Measurements from ENCODE around the gene NACC2. TPM values are rescaled to one million over a fixed set of nuclear protein-coding genes. Genes with fewer than 3 reads are reported as not detected.

The NACC2 gene
- total RNA-seq, 1 experiment from 2014 or later: not detected

DNA sequence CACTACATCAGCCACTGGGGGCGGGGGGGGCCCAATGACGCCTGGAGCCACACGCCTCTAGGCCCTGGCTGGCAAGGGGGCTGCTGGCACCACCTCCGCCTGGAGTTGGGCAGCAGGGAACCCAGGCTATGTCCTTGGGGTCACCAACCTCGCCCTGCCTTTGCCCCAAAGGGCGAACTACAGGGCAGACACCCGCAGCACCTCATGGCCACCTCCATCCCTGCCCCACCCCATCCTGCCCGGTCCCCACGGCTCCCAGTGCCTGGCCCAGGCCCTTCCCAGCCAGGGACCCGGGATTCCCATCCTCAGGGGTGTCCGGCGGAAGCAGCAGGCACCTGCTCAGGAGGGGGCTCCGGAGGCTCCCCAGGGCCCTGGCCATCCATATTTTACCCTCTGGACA lies 37.0 kb downstream of the NACC2 start:
- Histone ChIP-seq H3K9me3 (ENCODE audit: low read length) (no peaks in the 10 kb centered on the region), H3K36me3 (ENCODE audit: insufficient read depth, low read length) (no peaks in the 10 kb centered on the region), H3K9ac (ENCODE audit: low read length) (peak overlapping the region; percentile 26), H3K4me2 (ENCODE audit: low read depth, low read length, poor library complexity, severe bottlenecking) (peak overlapping the region; percentile 69), H3K79me2 (ENCODE audit: low read length) (no peaks in the 10 kb centered on the region), H2AFZ (ENCODE audit: low read length) (no peak overlapping the region), H4K20me1 (ENCODE audit: insufficient read depth, low read depth, low read length) (peaks cover 14% of the 10 kb centered on the region; the same call in 1 of the 2 replicates), H3K27ac (ENCODE audit: low read length) (no peak overlapping the region), H3K4me1 (ENCODE audit: low read length) (peaks cover 37% of the 10 kb centered on the region), H3K9me2 (replicated peaks; ENCODE audit: insufficient read depth, low read length) (no peaks in the 10 kb centered on the region), H3K4me3 (ENCODE audit: low read length) (peak overlapping the region; percentile 45; the same call in 1 of the 2 replicates), H3K27me3 (ENCODE audit: low read length) (peaks cover 6% of the 10 kb centered on the region; the same call in 1 of the 2 replicates)
- DNase-seq: no peak

DNA sequence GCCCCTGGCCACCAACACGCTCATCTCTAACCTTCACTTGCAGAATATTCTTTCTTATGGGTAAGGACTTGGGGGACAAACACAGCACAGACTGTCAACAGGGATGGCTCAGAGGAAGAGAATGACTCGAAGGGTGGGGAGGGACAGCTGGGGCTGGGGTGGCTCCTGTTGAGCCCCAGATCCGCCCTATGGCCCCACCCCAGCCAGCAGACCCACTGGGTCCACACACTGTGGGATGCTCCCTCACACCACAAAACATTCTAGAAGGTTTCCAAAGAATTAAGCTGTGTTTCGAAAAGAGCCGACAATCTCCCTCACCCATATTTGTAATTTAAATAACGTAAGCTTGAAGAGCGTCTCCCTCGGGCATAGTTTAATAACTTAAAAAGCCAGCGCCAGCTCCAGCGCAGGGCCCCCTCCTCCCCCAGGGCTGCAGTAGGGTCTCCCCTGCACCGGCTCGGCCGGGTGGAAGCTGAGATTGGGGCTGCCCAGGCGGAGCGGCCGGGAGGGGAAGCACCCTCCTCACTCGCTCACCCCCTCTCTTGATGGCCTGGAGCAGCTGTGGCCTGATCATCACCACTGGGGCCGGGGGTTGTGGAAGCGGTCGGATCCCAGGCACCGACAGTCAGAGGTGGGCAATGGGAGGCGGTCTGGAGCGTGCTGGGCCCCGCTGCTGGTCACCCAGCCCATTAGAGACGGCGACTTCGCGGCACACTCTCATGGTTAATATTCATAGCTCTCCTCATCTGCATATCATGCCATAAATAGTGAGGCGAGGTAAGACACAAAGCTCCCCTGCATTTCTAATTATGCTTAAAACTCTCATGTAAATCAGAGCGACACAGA lies 37.6 kb downstream of the NACC2 start:
- no peak overlapping the region for H2AFZ ChIP-seq (ENCODE audit: low read length)
- DNase-seq: peak; percentile 81
- H3K9me2 ChIP-seq (replicated peaks; ENCODE audit: insufficient read depth, low read length): no peaks in the 10 kb centered on the region
- H3K4me1 ChIP-seq (ENCODE audit: low read length): peaks cover 37% of the 10 kb centered on the region
- peaks cover 14% of the 10 kb centered on the region; the same call in 1 of the 2 replicates for H4K20me1 ChIP-seq (ENCODE audit: insufficient read depth, low read depth, low read length)
- no peaks in the 10 kb centered on the region for H3K79me2 ChIP-seq (ENCODE audit: low read length)
- H3K9ac ChIP-seq (ENCODE audit: low read length): peak overlapping the region; percentile 26
- no peaks in the 10 kb centered on the region for H3K9me3 ChIP-seq (ENCODE audit: low read length)
- H3K27ac ChIP-seq (ENCODE audit: low read length): no peak overlapping the region
- H3K4me2 ChIP-seq (ENCODE audit: low read depth, low read length, poor library complexity, severe bottlenecking): peak overlapping the region; percentile 69
- H3K36me3 ChIP-seq (ENCODE audit: insufficient read depth, low read length): no peaks in the 10 kb centered on the region
- peak overlapping the region; percentile 45; the same call in 1 of the 2 replicates for H3K4me3 ChIP-seq (ENCODE audit: low read length)
- H3K27me3 ChIP-seq (ENCODE audit: low read length): peaks cover 6% of the 10 kb centered on the region; the same call in 1 of the 2 replicates

DNA sequence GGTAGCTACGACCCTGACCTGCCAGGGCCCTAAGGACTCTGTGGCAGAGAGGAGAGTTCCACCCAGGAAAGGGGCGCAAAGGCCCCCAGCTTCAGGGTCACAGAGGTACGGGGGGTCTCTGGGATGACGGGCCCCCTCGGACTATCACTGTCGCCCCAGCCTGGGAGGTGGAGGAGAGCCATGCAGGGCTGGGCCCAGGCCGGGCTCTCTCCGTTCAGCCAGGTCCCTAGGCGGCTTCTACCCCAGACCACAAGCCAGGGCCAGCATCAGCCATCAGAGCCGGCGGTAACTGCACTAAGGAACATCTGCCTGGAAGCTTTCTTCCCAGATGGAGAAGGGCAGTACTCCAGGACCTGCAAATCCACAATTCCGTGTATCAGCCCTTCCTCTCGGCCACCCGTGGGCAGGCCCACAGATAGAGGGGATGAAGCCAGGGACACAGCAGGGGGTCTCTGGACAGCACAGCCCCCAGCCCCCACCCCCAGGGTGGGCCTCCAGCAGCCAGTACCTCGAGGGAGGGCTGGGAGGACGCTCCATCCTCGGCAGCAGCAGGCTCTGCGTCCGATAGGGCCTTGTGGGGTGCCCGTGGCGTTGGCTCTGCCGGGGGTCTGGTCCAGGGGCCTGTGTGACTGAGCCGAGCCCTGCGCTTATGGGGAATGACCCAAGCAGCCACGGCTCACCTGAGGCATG lies 38.4 kb downstream of the NACC2 start:
- Histone ChIP-seq H3K4me1 (ENCODE audit: low read length) (peaks cover 37% of the 10 kb centered on the region), H2AFZ (ENCODE audit: low read length) (no peak overlapping the region), H4K20me1 (ENCODE audit: insufficient read depth, low read depth, low read length) (peaks cover 14% of the 10 kb centered on the region; the same call in 1 of the 2 replicates), H3K9me2 (replicated peaks; ENCODE audit: insufficient read depth, low read length) (no peaks in the 10 kb centered on the region), H3K4me3 (ENCODE audit: low read length) (peak overlapping the region; percentile 45; the same call in 1 of the 2 replicates), H3K9ac (ENCODE audit: low read length) (no peak overlapping the region), H3K27me3 (ENCODE audit: low read length) (peaks cover 6% of the 10 kb centered on the region; the same call in 1 of the 2 replicates), H3K9me3 (ENCODE audit: low read length) (no peaks in the 10 kb centered on the region), H3K36me3 (ENCODE audit: insufficient read depth, low read length) (no peaks in the 10 kb centered on the region), H3K79me2 (ENCODE audit: low read length) (no peaks in the 10 kb centered on the region), H3K4me2 (ENCODE audit: low read depth, low read length, poor library complexity, severe bottlenecking) (peak overlapping the region; percentile 69), H3K27ac (ENCODE audit: low read length) (no peak overlapping the region)
- DNase-seq: no peak

DNA sequence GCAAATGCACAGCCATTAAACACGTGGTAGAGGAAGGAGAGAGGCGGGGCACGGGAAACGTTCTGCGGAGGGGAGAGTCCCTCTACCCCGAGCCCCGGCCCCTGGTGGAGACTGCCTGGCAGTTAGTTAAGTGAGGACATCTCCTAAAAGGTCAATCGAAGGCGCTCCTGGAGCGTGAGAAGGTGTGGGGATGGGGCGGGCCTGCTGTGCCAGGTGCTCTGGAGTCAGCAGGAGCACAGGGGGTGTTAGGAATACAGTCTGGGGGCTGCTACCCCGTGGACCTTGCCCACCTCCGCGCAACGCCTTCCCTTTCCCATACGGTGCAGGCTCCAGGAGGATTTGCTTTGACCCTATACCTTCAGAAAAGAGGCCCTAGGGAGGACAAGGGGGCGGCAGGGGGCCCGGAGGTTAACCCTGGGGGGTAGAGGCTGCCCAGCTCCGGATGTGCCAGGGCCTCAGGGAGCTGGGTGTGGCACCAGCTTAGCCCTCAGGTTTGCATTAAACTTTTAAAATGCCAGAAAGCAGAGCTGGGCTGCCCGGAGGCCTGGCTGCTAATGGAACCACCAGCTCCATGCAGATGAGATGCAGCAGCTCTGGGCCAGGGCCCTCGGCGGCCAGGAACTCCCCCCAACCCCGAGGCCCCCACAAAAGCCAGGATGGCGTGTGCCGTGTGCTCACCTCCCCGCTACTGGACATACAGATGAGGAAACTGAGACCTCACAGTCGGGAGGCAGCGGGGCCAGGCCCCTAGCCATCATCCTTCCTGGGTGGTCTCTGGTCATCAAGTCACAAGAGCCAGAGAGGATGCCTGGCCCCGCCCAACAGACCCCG lies 39.2 kb downstream of the NACC2 start:
- H3K4me3 ChIP-seq (ENCODE audit: low read length): no peak overlapping the region
- H2AFZ ChIP-seq (ENCODE audit: low read length): no peak overlapping the region
- H3K4me1 ChIP-seq (ENCODE audit: low read length): peaks cover 37% of the 10 kb centered on the region
- H3K79me2 ChIP-seq (ENCODE audit: low read length): no peaks in the 10 kb centered on the region
- H3K27ac ChIP-seq (ENCODE audit: low read length): no peak overlapping the region
- no peaks in the 10 kb centered on the region for H3K9me3 ChIP-seq (ENCODE audit: low read length)
- no peak overlapping the region for H3K4me2 ChIP-seq (ENCODE audit: low read depth, low read length, poor library complexity, severe bottlenecking)
- H4K20me1 ChIP-seq (ENCODE audit: insufficient read depth, low read depth, low read length): peaks cover 14% of the 10 kb centered on the region; the same call in 1 of the 2 replicates
- peaks cover 6% of the 10 kb centered on the region; the same call in 1 of the 2 replicates for H3K27me3 ChIP-seq (ENCODE audit: low read length)
- no peaks in the 10 kb centered on the region for H3K9me2 ChIP-seq (replicated peaks; ENCODE audit: insufficient read depth, low read length)
- no peaks in the 10 kb centered on the region for H3K36me3 ChIP-seq (ENCODE audit: insufficient read depth, low read length)
- peak; percentile 53 for DNase-seq
- H3K9ac ChIP-seq (ENCODE audit: low read length): no peak overlapping the region

DNA sequence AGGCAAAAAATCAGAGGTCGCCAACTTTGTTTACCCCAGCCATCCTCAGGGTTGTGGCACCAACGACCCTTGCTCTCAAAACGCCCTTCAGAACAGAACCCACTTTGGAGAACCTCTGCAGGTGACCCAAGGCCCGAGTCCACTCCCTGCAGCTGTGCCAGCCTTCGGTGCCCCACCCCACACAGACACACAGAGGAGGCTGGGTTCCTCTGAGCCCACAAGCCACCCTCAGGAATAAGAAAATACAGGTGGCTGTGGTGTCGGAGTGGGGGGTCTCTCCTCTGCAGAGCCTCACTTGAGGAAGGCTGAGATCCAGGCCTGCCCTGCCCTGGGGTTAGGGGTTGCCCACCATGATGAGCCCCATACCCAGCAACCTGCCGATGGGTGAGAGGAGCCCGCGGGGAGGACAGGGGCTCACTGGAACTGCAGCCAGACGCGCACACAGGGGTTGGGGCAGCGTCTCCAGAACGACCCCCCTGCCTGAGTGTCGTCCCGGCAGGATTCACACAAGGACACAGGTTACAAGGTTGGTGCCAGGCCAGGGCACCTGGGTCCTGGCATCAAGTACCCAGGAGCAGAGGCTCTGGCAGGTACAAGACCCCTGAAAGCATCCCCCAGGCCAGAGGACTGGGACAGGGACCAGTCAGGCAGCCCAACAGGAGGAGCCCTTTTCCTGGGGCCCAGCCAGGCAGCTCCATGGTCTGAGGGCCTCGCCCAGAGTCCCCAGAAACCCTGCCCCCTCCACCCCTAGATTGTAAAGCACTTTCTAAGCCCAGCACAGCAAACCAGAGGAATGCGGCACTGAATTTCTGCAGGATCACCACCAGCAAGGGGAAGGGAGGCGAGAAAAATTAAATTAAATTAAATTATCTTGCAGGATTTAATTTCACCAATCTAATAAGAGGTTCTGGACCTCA lies 40.0 kb downstream of the NACC2 start:
- Histone ChIP-seq H3K9ac (ENCODE audit: low read length) (no peak overlapping the region), H3K4me2 (ENCODE audit: low read depth, low read length, poor library complexity, severe bottlenecking) (no peak overlapping the region), H3K9me3 (ENCODE audit: low read length) (no peaks in the 10 kb centered on the region), H3K4me1 (ENCODE audit: low read length) (peaks cover 37% of the 10 kb centered on the region), H3K4me3 (ENCODE audit: low read length) (no peak overlapping the region), H3K79me2 (ENCODE audit: low read length) (no peaks in the 10 kb centered on the region), H3K27me3 (ENCODE audit: low read length) (peaks cover 6% of the 10 kb centered on the region; the same call in 1 of the 2 replicates), H2AFZ (ENCODE audit: low read length) (no peak overlapping the region), H4K20me1 (ENCODE audit: insufficient read depth, low read depth, low read length) (peaks cover 14% of the 10 kb centered on the region; the same call in 1 of the 2 replicates), H3K9me2 (replicated peaks; ENCODE audit: insufficient read depth, low read length) (no peaks in the 10 kb centered on the region), H3K36me3 (ENCODE audit: insufficient read depth, low read length) (no peaks in the 10 kb centered on the region), H3K27ac (ENCODE audit: low read length) (no peak overlapping the region)
- no peak for DNase-seq

DNA sequence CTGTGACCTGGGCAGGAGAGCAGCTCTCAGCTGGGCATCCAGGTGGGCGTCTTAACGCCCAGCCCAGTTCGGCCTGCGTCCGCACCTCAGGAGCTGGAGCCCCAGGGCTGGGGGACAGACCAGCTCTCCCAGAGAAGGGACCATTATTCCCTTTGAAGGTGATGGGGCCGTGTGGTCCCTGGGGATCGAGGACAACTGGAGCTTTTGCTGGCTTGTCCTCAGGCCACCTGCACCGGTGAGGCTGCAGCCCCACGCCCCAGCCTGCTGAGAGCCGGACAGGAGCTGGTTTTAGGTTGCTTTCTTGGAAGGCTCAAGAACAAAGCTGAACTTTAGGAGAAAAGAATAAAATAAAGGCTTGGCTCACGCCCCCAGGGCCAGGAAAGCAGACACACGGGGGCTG lies 40.9 kb downstream of the NACC2 start:
- H3K36me3 ChIP-seq (ENCODE audit: insufficient read depth, low read length): no peaks in the 10 kb centered on the region
- H3K4me3 ChIP-seq (ENCODE audit: low read length): no peak overlapping the region
- H3K4me2 ChIP-seq (ENCODE audit: low read depth, low read length, poor library complexity, severe bottlenecking): no peak overlapping the region
- no peaks in the 10 kb centered on the region for H3K79me2 ChIP-seq (ENCODE audit: low read length)
- H3K9me3 ChIP-seq (ENCODE audit: low read length): no peaks in the 10 kb centered on the region
- peaks cover 6% of the 10 kb centered on the region; the same call in 1 of the 2 replicates for H3K27me3 ChIP-seq (ENCODE audit: low read length)
- DNase-seq: no peak
- H3K9ac ChIP-seq (ENCODE audit: low read length): no peak overlapping the region
- no peaks in the 10 kb centered on the region for H3K9me2 ChIP-seq (replicated peaks; ENCODE audit: insufficient read depth, low read length)
- no peak overlapping the region for H3K27ac ChIP-seq (ENCODE audit: low read length)
- H2AFZ ChIP-seq (ENCODE audit: low read length): no peak overlapping the region
- peaks cover 12% of the 10 kb centered on the region; the same call in 1 of the 2 replicates for H4K20me1 ChIP-seq (ENCODE audit: insufficient read depth, low read depth, low read length)
- H3K4me1 ChIP-seq (ENCODE audit: low read length): peaks cover 37% of the 10 kb centered on the region

DNA sequence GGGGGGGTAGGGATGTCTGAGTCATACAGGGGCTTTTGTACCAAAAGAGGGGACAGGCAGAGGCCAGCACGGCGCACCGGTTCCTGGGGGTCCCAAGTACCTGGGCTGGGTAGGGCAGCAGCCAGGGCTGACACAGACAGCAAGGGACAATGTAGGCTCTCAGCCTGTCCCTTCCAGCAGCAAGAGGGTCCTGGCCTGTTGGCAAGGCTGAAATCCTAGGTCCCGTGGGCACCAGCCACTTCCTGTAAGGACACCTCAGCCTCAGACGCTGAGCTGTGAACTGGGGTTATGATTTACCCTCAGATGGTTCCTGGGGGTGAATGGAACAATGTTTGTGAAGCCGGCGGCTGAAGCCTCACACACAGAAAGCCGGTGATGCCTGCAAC lies 41.3 kb downstream of the NACC2 start:
- no peak for DNase-seq
- H3K9ac ChIP-seq (ENCODE audit: low read length): no peak overlapping the region
- H3K27me3 ChIP-seq (ENCODE audit: low read length): peaks cover 4% of the 10 kb centered on the region; the same call in 1 of the 2 replicates
- H4K20me1 ChIP-seq (ENCODE audit: insufficient read depth, low read depth, low read length): peaks cover 8% of the 10 kb centered on the region; the same call in 1 of the 2 replicates
- H2AFZ ChIP-seq (ENCODE audit: low read length): no peak overlapping the region
- no peaks in the 10 kb centered on the region for H3K9me3 ChIP-seq (ENCODE audit: low read length)
- H3K4me2 ChIP-seq (ENCODE audit: low read depth, low read length, poor library complexity, severe bottlenecking): no peak overlapping the region
- H3K79me2 ChIP-seq (ENCODE audit: low read length): no peaks in the 10 kb centered on the region
- no peak overlapping the region for H3K27ac ChIP-seq (ENCODE audit: low read length)
- H3K4me1 ChIP-seq (ENCODE audit: low read length): peaks cover 35% of the 10 kb centered on the region
- H3K4me3 ChIP-seq (ENCODE audit: low read length): no peak overlapping the region
- no peaks in the 10 kb centered on the region for H3K9me2 ChIP-seq (replicated peaks; ENCODE audit: insufficient read depth, low read length)
- no peaks in the 10 kb centered on the region for H3K36me3 ChIP-seq (ENCODE audit: insufficient read depth, low read length)

All from Karpas-422 (cell line).